GM18873 (cell line): ENCODE results near the gene RETREG1.

Source experiments
- ATAC-seq: cut with Tn5 transposase; IDR thresholded peaks from one replicate; pipeline ENCODE4 v1.9.1; 2021; ENCODE audit warnings: mild to moderate bottlenecking, moderate library complexity, moderate number of reproducible peaks; ENCODE audit not compliant: unreplicated experiment, low FRiP score

The RETREG1 gene

DNA sequence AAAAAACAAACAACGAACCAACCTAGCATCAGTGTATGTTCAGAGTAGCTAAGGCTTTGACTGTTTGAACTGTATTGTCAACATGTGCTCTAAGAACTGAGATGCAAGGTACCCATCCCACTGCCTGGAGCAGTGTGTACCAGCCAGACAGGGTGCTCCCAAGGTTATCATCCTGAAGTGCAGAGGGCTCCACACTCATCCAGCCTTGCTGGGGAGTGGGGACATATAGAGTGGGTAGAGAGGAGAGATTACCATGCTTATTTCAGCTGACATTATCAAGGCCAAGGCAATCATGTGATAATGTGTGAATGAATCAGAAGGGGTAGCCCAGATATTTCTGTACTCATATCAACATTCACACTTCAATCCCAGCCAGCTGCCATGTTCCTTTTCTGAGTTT is 82.5 kb downstream of the RETREG1 start:
- ATAC-seq: no peak

DNA sequence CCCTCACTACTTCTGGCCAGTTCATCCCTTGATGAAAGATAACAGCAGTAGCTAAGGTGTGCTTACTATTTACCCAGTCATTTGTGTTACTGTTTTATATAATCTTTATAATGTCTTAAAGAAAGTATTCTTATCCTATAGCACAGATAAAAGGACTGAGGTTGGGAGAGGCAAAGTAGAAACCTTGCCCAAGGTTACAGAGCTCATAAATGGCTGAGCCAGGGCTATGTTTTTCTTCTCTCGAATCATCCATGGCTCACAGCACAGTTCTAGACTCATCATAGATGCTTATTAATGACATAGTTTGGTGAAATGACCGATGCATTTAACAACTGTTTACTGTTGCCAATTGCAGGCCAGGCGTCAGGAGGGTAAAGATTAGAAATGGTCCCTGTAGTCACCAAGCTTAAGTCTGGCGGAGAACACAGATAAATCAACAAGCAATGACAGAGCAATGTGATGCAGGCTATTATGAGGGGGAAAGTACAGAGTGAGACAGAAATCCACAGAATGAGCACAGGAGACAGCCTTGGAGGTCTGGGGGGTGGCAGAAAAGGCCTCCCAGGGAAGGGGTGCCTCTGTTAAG is 85.6 kb downstream of the RETREG1 start:
- ATAC-seq: no peak

DNA sequence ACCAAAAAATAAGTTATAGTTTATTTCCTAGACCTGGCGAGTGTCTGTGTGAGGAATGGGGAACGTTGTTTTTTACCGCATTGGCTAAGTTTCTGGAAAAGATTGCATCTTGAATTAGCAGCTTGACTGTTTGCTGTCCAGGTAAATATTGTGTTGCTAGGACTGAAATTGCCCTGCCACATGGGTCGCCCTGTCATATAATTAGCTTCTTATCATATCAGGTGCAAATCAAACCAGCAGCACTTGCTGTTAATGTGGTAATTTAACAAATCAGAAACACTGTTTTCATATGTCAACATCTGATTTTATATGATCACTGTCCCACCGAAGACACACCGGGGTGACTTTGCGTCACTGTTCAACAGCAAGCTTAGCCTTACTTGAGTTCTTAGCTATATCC is 87.5 kb downstream of the RETREG1 start:
- no peak for ATAC-seq

DNA sequence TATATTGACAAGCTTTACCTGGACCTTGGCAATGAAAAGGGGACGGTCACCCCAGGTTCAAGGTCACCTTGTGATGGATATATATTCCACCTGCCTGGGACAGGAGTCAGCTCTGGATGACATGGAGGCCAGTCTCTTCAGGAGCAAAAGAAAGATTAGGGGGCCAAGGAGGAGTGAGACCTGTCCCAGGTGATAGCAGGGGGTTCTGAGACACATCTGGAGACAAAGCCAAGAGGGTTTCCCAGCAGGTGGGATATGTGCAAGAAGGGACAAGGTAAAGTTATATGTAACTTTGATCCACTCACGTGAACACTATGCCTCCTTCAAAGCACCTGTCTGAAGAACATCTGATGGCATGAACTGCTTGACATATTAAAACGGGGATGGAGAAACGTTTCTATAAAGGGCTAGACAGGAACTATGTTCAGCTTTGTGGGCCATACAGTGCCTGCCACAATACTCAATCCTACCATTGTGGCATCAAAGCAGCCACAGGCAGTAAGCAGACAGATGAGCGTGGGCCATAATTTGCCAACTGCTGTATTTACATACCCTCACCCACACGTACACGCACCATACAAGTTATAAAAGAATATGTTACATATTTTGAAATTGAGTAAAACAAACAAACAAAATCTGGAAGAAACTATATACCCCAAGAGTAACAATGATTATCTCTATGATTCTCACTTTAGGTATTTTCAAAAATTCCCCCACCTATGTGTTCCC is 88.3 kb downstream of the RETREG1 start:
- no peak for ATAC-seq

DNA sequence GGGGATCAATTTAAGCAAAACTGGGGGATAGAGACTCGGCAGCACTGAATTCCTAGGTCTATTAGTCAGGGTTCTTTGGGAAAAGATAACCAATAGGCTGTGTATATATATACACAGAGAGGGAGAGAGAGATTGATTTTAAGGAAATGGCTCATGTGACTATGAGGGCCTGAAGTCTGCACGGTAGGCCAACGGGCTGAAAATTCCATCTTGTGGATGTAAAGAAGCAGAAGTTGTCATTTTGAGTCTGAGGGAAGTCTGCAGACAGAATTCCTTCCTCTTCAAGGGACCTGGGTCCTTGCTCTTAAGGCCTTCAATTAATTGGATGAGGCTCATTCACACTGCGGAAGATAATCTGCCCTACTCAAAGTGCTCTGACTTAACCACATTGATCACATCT is 91.1 kb downstream of the RETREG1 start:
- no peak for ATAC-seq

DNA sequence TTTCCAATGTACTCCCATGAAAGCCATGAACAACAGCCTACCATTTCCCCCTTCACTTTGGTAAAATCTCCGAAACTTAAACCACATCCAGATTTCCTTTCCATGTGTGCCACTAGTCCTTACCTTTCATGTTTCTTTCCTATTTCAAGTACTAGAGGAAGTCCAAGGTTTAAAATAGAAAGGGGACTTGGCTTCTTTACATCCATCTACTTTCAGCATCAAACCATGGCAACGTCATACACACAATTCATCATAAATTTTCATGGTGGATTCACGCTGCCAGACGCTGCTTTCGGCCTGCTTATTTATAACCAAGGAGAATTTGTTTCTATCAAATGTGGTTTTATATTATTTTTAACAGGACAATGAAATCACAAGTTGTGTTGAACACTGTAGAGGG is 92.5 kb downstream of the RETREG1 start:
- ATAC-seq: no peak

DNA sequence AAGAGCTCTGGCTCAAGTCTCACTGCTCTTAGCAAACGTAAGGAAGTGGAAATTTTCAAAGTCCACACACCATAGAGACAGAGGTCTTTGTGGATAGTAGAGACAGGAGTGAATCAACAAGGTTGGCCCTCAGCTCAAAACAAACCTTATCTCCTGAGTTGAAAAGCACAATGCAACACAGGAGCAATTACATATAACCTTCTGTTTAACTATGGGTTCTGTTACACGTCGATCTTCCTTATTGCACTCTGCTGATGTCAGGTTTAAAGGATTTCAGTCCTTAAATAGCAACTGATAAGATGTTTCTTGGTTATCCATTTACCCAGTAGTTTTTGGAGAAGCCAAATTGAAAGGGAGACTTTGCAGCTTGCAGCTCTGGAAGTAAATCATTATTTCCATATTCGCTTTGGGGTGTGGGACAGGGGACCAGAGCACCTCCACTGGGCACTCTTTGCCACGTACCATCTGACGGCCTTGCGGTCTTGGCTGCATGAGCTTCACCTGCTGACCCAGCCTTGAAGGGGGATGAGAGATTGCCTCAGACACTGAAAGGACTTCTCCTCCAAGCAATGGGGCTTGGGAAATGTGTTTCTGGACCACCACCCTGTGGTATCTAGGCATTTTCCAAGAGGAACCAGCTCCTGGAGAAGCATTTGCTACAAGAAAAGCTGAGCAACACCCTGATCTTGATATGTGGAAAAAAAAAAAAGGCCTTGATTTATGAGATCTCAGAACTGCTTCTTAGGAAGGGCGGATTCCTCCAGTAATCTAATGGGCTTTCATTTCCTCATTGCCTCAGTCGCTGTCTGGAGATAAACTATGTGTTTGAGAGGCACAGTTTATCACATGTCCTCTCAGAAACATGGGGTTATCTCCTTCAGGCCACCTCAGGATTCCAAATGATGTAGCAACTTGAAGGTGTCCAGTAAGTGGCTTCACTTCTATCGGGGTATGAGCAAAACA is 95.0 kb downstream of the RETREG1 start:
- no peak for ATAC-seq

DNA sequence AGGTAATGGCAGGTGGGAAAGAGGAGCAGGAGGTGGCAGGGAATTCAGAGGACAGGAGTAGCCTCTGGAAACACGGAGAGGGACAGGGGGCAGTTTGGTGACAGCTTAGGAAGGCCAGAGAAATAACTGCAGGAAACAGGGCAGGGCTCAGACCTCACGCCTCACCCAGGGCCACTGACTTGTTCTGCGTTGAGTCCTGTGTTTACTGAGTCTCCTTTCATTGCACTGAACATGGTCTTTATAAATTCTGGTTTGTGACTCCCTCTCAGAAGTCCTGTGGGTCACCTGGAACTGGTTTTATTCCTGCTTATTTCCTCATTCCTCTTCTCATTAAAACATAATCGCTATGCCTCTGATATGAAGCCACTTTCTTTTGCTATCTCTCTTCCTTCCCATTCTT is 96.0 kb downstream of the RETREG1 start:
- ATAC-seq: no peak

DNA sequence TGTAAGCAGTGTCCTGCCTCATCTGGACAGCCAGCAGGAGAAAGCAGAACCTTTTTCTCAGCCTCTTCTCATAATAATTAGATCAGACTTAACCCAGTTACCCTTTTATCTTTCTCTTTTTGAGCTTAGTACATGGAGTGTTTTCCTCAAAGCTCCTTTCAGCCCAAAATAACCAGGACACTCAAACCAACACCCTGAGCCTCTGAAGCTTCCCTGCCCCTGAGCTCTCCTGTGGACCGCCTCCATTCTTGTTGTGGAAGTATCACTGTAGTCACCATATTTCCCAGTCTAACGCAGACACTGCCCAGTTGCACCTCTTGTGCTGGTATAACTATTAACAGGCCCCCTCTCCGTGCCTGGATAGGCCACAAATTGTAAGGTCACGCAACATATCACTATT is 97.4 kb downstream of the RETREG1 start:
- ATAC-seq: no peak

DNA sequence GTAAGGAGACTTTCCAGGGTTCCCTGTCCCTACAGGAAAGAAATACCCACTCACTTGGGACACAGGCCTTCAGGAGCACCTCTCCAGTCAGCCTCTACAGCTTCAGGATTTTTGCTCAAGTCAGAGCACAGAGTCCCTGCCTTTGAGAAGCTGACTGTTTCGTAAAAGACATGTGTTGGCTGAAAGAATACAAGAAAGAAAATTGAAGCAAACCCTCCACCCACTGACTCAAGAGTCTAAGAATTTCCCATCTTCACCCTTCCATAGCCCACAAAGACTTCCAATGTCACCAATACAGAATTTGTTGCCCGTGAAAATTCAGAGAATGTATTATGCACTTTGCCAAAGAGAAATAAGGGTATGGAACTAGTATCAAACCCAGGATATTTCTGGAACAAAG is 98.2 kb downstream of the RETREG1 start:
- ATAC-seq: no peak

DNA sequence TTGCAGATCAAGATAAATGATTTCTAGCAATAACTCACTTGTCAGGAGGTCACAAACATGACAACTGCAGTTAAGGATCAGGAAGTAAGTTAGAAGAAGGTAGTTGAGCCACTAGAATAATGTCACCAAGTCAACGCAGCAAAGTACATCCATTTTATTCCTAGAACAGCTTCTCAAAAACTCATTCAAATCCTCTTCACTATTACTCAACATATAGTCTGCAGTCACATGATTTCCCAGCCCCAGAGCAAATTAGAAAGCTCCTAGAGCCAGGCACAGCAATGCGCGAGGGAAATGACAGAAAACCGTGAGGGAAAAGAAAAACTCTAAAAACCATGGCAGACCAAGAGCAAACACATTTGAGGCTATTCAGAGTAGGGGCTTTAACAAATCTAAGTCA is 101.3 kb downstream of the RETREG1 start:
- ATAC-seq: no peak

DNA sequence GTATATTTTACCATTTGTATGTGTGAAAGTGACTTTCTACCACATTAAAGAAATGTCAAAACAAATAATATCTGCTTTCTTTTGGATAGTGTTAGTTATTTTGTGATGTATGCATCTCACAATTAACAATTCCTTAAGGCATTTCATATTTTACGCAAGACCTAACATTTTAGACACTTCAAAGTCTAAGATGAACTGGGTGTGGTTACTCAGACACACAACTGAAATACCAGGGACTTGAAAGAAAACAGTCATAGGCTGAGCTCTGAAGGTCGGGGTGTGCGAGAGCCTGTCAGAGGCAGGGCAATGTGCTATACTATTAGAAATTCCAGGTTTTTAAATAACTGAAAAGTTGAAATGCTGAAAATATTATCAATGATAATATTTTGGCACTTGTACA is 106.7 kb downstream of the RETREG1 start:
- ATAC-seq: no peak

DNA sequence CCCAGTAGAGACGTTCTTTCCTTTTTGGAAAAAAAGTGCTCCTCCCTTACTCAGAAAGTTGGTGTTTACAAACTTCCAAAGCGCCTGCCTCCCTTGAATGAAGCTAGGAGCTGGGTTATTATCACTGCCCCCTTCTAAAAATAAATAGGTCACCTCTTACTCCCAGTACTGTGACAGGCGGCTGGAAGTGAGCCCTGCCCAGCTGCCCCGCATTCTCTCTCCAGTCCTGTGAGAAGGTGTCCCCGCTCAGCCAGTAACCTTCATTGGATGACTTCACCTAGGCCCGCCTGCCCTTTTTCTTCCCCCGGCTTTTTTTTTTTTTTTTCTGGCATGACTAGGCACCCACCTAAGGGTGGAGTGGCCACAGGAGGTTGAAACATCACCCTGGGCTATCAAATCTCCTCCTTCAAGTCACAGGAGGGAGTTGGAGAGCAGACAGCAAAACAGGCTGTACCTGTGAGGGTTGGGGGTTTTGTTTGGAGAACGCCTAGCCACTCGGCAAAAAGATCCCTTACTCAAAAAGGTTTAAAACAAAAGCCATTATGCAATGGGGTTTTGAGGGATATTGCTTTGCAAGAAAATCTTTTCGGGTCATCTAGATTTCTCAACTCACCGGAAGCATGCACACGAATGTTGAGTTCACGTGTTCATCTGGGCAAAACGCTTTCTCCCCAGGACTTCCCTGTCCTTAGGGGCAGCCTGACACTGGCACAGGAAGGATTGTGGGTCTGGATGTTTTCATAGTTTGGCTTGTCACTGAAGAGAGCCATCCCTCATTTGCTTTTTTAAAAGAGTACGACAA is 107.9 kb downstream of the RETREG1 start:
- ATAC-seq: no peak

DNA sequence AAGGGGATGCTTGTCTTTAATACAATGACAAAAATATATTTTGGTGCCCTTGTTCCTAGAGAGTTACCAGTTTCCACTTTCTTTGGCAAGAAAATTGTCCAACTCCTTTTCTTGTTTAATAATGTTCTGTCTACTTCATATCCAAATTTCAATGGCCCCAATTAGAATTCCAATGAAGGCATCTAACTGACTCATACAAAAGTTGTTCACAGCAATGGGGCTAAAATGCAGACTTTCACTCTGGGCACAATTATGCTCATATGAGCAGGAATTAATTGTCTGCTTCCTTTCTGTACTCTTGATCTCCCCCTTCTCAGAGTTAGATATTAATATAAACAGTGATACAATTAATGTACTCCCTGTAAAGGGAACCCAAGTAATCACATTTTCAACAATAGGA is 109.1 kb downstream of the RETREG1 start:
- no peak for ATAC-seq

DNA sequence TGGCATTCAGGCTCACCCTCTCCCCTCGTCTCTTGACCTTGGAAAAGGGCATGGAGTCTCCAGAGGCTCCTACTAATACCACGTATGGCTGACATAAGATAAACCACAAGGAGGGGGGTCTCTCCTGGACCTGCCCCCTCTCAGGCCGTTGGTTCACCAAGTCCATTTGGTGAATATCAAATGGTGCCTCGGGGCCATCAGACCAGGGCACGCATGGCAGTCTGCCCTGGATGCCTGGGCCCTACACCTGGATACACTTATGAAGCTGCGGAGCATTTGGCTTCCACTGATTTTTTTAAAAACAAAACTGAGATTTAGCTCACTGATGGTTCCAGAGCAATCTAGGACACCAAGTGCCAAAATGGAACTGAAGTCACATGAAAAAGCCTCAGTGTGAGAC is 110.9 kb downstream of the RETREG1 start:
- no peak for ATAC-seq

DNA sequence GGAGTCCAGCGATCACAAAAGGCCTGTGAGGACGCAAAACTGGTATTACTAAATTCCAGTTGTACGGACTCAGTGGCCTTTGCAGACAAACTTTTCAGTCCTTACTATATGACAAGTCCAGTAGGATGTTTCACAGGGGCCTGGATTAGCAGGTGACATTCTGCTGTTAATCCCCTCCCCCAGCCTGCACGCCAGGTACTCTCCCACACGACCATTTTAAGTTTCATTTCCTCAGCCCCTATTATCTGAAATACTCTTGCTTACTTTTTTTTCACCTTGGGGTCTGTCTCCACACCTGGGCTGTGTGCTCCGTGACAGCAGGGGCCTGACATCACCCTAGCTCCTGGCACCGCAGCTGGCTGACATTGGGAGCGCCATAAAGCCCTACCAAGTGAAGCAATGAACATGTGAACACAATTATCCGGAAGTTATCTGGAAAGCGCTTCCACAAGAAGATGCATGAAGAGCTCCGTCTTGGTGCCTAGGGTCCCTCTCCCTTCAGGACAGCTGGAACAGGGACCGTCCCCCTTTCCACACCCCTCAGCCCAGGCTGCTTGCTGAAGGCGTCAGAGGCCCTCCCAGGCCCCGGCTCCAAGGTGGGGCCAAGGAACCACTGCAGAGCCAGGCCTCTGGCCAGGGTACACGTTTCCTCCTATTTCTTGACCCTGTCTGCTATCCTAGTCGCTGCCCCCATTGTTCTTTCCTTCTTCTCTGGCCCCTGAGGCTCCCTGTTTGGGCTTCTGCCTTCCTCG is 111.5 kb downstream of the RETREG1 start:
- ATAC-seq: no peak

DNA sequence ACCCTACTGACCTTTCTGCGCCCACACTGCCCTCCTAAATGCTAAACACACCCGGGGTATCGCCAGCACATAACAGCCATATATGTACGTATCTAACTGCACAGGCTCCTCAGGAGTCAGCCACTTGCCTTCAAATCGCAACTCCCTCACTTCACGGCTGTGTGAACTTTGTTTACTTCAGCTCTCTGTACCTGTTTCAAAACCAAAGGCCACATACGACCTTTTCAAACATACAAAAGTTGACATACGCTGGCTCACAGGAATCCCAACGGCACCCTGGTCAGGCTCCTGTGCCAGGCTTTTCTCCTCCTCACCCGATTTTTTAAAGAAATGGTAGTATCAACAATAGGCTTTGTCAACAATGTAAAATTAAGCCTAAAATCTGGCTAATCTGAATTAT is 112.2 kb downstream of the RETREG1 start:
- ATAC-seq: no peak

DNA sequence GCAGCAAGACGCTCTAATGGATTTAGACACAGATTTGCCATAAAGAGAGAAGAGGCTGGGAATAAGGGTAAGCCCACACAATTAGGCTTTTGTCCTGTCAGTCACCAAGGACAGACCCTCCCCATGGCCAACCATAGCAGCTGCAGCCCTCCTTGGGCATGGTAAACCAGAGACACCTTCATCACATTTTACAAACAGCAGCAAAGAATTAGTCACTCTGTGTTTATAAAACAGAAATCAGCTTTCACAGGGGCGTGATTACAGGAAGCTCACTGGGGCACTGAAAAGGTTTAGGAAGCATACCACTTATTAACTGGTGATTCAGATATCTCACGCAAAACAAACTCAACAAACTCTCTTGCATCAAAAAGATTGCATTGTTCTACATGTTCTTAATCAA is 113.9 kb downstream of the RETREG1 start:
- ATAC-seq: no peak

DNA sequence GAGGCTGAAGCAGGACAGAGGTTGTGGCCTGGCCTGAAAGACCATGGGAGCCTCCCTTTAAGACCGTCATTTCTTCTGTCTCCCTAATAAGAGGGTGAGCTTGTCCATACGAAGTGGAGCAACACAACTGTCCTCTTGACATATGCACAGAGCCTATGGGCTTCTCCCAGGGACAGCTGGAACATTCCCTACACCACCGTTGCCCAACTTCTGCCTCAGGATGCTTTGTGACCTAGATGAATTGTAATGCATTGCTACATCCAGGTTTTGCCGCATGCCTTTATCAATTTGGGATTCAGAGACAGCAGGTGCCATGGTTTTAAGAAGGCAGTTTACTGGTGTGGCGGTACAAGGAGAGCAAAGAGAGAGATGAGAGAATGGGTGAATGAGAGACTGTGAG is 116.8 kb downstream of the RETREG1 start:
- ATAC-seq: no peak

DNA sequence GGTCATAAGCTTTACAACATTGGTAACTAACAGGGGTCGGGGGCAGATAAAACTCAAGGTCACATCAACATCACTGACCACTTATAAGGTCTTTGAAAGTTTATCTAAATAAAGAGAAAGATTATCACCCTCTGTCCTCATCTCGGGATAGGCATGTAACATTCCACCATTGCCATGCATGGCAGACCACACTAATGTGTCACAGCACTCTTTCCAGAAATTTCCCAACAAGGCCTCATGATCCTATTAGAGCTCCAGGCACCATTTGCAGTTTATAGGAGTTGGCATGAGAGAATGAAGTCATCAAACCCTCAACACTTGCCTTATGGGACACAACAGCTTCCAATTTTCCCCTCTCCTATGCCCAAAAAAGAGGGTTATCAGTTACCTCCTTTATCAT is 119.3 kb downstream of the RETREG1 start:
- no peak for ATAC-seq
